ENCODE measurements around the gene TOR1AIP1.

TOR1AIP1 gene

DNA sequence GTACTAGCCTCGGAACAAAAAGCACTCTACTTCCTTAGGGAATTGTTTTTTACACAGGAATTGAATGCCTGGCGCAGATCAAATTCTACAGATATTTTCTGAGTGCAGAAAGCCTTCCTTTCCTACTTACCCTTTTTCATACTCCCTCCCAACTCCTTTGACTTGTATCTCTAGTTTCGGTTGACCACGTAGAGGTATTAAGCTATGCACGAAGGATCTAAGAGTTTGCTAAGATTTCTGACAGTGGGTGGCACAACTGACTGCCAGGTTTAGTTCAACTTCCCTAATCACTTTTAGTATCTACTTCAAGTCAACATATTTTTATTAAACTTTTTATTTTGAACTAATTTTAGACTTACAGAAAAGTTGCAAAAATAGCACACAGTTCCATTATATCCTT lies 9.5 kb upstream of the TOR1AIP1 start:
- Histone ChIP-seq H3K36me3 (ENCODE audit: insufficient read depth, insufficient read length, low read length) (peaks cover 79% of the 10 kb centered on the region), H3K4me1 (ENCODE audit: insufficient read depth, insufficient read length) (no peaks in the 10 kb centered on the region), H3K9ac (ENCODE audit: insufficient read length, low read depth) (no peak overlapping the region), H3K27me3 (ENCODE audit: insufficient read depth, insufficient read length) (no peaks in the 10 kb centered on the region), H3K9me3 (ENCODE audit: insufficient read depth, low read length) (no peaks in the 10 kb centered on the region), H3K4me3 (ENCODE audit: insufficient read length, low read depth) (no peak overlapping the region)
- TF ChIP-seq YY1 (IDR thresholded peaks at IDR 0.05; ENCODE audit: insufficient read depth, insufficient read length) = no peak
- no peak for TF ChIP-seq SUZ12 (IDR thresholded peaks at IDR 0.05; ENCODE audit: extremely low read depth, insufficient read depth, insufficient read length)
- no peak for DNase-seq (ENCODE audit: low read depth, low spot score)

GRCh38 chr1:179873438-179873851 lies 8.6 kb upstream of the TOR1AIP1 start:
- no peak overlapping the region for H3K4me3 ChIP-seq (ENCODE audit: insufficient read length, low read depth)
- DNase-seq (ENCODE audit: low read depth, low spot score) = no peak
- H3K4me1 ChIP-seq (ENCODE audit: insufficient read depth, insufficient read length) = no peaks in the 10 kb centered on the region
- no peak overlapping the region for H3K9ac ChIP-seq (ENCODE audit: insufficient read length, low read depth)
- TF ChIP-seq SUZ12 (IDR thresholded peaks at IDR 0.05; ENCODE audit: extremely low read depth, insufficient read depth, insufficient read length) (no peak), ZNF274 (IDR thresholded peaks at IDR 0.05; ENCODE audit: low read depth, low read length) (no peak), YY1 (IDR thresholded peaks at IDR 0.05; ENCODE audit: insufficient read depth, insufficient read length) (no peak)
- peaks cover 70% of the 10 kb centered on the region for H3K36me3 ChIP-seq (ENCODE audit: insufficient read depth, insufficient read length, low read length)
- no peaks in the 10 kb centered on the region for H3K9me3 ChIP-seq (ENCODE audit: insufficient read depth, low read length)
- no peaks in the 10 kb centered on the region for H3K27me3 ChIP-seq (ENCODE audit: insufficient read depth, insufficient read length)

DNA sequence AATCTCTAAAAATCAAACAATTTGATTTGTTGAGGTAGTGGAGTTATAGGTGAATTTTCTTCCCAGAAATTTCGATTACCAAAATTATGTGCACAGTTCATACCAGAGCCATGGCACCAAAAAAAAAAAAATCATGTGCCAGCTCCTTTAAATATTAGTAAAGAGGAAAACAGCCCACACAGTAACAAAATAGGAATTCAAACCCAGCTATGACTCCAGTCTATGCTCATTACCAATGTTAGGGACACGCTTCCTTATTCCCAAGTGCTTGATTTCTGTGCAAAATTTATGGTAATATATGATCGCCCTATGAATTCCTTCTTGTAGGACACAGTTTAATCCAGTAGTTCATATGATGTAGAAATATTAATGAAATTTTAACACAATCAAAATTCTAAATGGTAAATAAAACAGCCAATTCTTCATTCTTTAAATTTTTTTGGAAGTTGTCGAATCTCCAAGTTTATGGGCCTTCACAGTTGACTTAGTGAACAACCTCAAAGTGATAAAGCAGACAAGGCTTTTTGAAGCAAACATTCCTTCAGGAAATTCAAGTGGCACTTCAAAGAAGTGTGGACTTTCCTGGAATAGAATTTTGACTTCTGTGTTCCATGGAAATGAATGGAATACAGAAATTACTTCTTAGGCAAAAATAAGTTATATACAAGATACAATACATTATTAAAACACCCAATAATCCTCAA lies 6.3 kb upstream of the TOR1AIP1 start:
- H3K4me1 ChIP-seq (ENCODE audit: insufficient read depth, insufficient read length) = no peaks in the 10 kb centered on the region
- peaks cover 53% of the 10 kb centered on the region for H3K36me3 ChIP-seq (ENCODE audit: insufficient read depth, insufficient read length, low read length)
- DNase-seq (ENCODE audit: low read depth, low spot score) = no peak
- TF ChIP-seq YY1 (IDR thresholded peaks at IDR 0.05; ENCODE audit: insufficient read depth, insufficient read length) = no peak
- no peak for TF ChIP-seq ZNF274 (IDR thresholded peaks at IDR 0.05; ENCODE audit: low read depth, low read length)
- H3K9ac ChIP-seq (ENCODE audit: insufficient read length, low read depth) = no peak overlapping the region
- H3K4me3 ChIP-seq (ENCODE audit: insufficient read length, low read depth) = no peak overlapping the region
- no peaks in the 10 kb centered on the region for H3K27me3 ChIP-seq (ENCODE audit: insufficient read depth, insufficient read length)
- no peaks in the 10 kb centered on the region for H3K9me3 ChIP-seq (ENCODE audit: insufficient read depth, low read length)

- H3K4me3 ChIP-seq (ENCODE audit: insufficient read length, low read depth) = peak overlapping the region; percentile 76
- TF ChIP-seq SUZ12 (IDR thresholded peaks at IDR 0.05; ENCODE audit: extremely low read depth, insufficient read depth, insufficient read length) (no peak), ZNF274 (IDR thresholded peaks at IDR 0.05; ENCODE audit: low read depth, low read length) (no peak), YY1 (IDR thresholded peaks at IDR 0.05; ENCODE audit: insufficient read depth, insufficient read length) (no peak)
- H3K9me3 ChIP-seq (ENCODE audit: insufficient read depth, low read length) = no peaks in the 10 kb centered on the region
- peaks cover 48% of the 10 kb centered on the region for H3K36me3 ChIP-seq (ENCODE audit: insufficient read depth, insufficient read length, low read length)
- no peaks in the 10 kb centered on the region for H3K27me3 ChIP-seq (ENCODE audit: insufficient read depth, insufficient read length)
- DNase-seq (ENCODE audit: low read depth, low spot score) = no peak
- H3K9ac ChIP-seq (ENCODE audit: insufficient read length, low read depth) = peak overlapping the region; percentile 47
- no peaks in the 10 kb centered on the region for H3K4me1 ChIP-seq (ENCODE audit: insufficient read depth, insufficient read length)
Measured at GRCh38 chr1:179876300-179876715, 5.8 kb upstream of the TOR1AIP1 start.

DNA sequence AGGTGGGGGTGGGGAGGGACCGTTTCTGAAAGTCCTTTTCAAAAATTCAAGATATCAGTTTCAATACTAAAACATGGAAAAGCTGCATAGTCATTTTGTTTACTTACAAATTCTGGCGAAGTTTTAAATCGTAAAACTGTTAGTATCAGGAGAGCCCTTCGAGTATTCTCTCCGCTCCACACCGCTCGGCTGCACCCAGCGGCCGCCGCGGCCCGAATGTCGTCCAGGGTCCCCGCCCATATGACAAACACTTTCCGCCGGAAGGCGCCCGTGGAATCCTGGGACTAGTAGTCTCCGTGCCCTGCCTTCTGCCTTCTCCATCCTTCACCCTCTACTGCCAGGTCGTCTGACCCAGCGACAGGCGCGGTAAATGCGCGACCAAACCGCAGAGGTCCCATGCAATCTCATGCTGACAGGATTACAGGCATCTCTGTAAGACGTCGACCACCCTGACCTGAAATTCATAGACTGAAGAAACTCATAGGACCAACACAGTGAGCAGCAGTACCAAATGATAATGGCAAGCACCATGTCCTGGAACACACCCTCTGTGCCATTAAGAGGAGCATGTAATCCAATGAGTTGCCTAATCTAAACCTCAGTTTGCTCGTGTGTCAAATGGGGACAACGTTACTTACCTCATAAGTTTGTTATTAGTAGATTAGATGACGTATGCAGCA lies 4.4 kb upstream of the TOR1AIP1 start, which contains the start of gene TOR1AIP2:
Gene TOR1AIP2, minus strand, starts transcription at position 218 of the 680 bp plus-strand sequence. CDS start 25,138 bp downstream, outside the sequence.
- Histone ChIP-seq H3K36me3 (ENCODE audit: insufficient read depth, insufficient read length, low read length) (peaks cover 36% of the 10 kb centered on the region), H3K4me1 (ENCODE audit: insufficient read depth, insufficient read length) (no peaks in the 10 kb centered on the region), H3K4me3 (ENCODE audit: insufficient read length, low read depth) (peak within 1 kb of the TSS; percentile 76), H3K9me3 (ENCODE audit: insufficient read depth, low read length) (no peaks in the 10 kb centered on the region), H3K9ac (ENCODE audit: insufficient read length, low read depth) (peak within 1 kb of the TSS; percentile 73), H3K27me3 (ENCODE audit: insufficient read depth, insufficient read length) (no peaks in the 10 kb centered on the region)
- TF ChIP-seq SUZ12 (IDR thresholded peaks at IDR 0.05; ENCODE audit: extremely low read depth, insufficient read depth, insufficient read length) = no peak
- TF ChIP-seq YY1 (IDR thresholded peaks at IDR 0.05; ENCODE audit: insufficient read depth, insufficient read length) = peak; percentile 10
- peak; percentile 81 for DNase-seq (ENCODE audit: low read depth, low spot score)

DNA sequence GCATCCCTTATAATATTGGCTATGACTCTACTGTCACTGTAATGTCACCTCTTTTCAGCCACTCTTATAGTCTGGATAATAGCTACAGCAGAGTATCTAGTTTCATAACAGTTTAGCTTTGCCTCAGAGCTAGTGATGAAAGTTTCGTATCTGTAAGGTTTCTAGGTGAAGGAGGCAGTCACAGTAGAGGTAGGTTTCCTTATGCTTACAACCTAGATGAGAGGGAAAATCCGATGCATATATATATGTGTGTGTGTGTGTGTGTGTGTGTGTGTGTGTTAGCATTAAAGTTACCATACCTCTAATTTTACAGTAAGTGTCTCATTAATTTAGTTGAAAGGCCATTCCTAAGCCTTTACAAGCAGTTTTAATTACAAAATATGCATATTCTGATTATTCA lies 2.3 kb upstream of the TOR1AIP1 start:
- H3K9me3 ChIP-seq (ENCODE audit: insufficient read depth, low read length) = no peaks in the 10 kb centered on the region
- H3K27me3 ChIP-seq (ENCODE audit: insufficient read depth, insufficient read length) = no peaks in the 10 kb centered on the region
- no peak overlapping the region for H3K9ac ChIP-seq (ENCODE audit: insufficient read length, low read depth)
- peaks cover 23% of the 10 kb centered on the region for H3K36me3 ChIP-seq (ENCODE audit: insufficient read depth, insufficient read length, low read length)
- H3K4me1 ChIP-seq (ENCODE audit: insufficient read depth, insufficient read length) = no peaks in the 10 kb centered on the region
- no peak for DNase-seq (ENCODE audit: low read depth, low spot score)
- no peak overlapping the region for H3K4me3 ChIP-seq (ENCODE audit: insufficient read length, low read depth)
- TF ChIP-seq YY1 (IDR thresholded peaks at IDR 0.05; ENCODE audit: insufficient read depth, insufficient read length) = no peak
- TF ChIP-seq ZNF274 (IDR thresholded peaks at IDR 0.05; ENCODE audit: low read depth, low read length) = no peak
- no peak for TF ChIP-seq SUZ12 (IDR thresholded peaks at IDR 0.05; ENCODE audit: extremely low read depth, insufficient read depth, insufficient read length)

DNA sequence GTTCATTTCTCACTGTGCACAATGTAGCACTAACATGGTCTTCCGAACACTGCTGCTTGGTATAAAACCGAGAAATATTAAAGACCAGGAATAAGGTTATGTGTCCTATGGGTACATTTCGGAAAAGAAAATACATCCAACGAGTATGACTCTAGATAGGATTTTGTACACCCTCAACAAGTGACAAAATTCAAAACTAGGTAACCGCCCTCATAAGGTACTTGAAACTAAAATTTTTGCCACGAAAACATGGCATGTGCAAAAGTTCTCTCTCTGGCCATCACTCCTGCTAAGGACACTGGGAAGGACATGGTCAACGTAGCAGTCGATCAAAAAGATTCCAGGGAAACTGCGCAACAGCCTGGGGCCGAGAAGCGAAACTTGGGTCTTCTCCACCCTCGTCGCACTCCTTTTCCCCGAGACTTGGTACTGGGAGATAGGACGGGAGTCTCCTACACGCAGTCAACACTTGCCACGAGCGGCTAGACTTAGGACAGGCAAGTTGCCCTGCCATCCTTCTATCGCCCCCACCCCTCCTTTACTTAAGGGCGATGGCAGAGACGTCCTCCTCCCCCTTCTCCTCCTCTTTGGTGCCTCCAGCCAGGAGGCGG lies 338 bp upstream of the TOR1AIP1 start:
- H3K27me3 ChIP-seq (ENCODE audit: insufficient read depth, insufficient read length) = no peaks in the 10 kb centered on the region
- no peaks in the 10 kb centered on the region for H3K4me1 ChIP-seq (ENCODE audit: insufficient read depth, insufficient read length)
- peak overlapping the region; percentile 98 for H3K9ac ChIP-seq (ENCODE audit: insufficient read length, low read depth)
- H3K4me3 ChIP-seq (ENCODE audit: insufficient read length, low read depth) = peak overlapping the region; percentile 90
- H3K9me3 ChIP-seq (ENCODE audit: insufficient read depth, low read length) = no peaks in the 10 kb centered on the region
- TF ChIP-seq ZNF274 (IDR thresholded peaks at IDR 0.05; ENCODE audit: low read depth, low read length) = no peak
- no peak for TF ChIP-seq SUZ12 (IDR thresholded peaks at IDR 0.05; ENCODE audit: extremely low read depth, insufficient read depth, insufficient read length)
- no peak for TF ChIP-seq YY1 (IDR thresholded peaks at IDR 0.05; ENCODE audit: insufficient read depth, insufficient read length)
- H3K36me3 ChIP-seq (ENCODE audit: insufficient read depth, insufficient read length, low read length) = peaks cover 27% of the 10 kb centered on the region
- peak; percentile 87 for DNase-seq (ENCODE audit: low read depth, low spot score)

Data from NT2/D1 (cell line).